HG03521 (cell line): ENCODE measurements around the gene MRPS22.
"Not testable (repeated sequence)": the region's sequence is repeated elsewhere in the genome, so short reads cannot be mapped to it uniquely, and the experiment has no call there.

Experiments used
- ATAC-seq: cut with Tn5 transposase; IDR thresholded peaks from one replicate; pipeline ENCODE4 v1.9.1; 2021; ENCODE audit warnings: mild to moderate bottlenecking, moderate library complexity; ENCODE audit not compliant: unreplicated experiment

MRPS22 gene

DNA sequence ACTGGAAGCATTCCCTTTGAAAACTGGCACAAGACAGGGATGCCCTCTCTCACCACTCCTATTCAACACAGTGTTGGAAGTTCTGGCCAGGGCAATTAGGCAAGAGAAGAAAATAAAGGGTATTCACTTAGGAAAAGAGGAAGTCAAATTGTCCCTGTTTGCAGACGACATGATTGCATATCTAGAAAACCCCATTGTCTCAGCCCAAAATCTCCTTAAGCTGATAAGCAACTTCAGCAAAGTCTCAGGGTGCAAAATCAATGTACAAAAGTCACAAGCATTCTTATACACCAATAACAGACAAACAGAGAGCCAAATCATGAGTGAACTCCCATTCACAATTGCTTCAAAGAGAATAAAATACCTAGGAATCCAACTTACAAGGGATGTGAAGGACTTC is 9.1 kb upstream of the MRPS22 start:
- not testable (repeated sequence) for ATAC-seq

DNA sequence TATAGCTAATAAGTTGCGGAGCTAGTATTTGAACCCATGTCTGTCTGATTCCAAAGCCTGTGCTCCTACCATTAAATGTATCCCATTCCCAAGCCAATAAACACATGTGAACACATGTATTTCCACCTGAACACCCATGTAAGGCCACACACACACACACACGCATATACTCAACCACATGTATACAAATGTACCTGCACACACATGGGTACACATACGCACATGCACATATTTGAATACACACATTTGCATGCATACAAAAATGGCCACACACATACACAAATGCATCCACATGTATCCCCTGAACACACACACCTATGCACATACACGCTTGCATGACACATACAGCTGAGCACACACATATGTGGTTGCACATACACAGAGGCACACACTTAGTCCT is 5.4 kb upstream of the MRPS22 start:
- no peak for ATAC-seq

DNA sequence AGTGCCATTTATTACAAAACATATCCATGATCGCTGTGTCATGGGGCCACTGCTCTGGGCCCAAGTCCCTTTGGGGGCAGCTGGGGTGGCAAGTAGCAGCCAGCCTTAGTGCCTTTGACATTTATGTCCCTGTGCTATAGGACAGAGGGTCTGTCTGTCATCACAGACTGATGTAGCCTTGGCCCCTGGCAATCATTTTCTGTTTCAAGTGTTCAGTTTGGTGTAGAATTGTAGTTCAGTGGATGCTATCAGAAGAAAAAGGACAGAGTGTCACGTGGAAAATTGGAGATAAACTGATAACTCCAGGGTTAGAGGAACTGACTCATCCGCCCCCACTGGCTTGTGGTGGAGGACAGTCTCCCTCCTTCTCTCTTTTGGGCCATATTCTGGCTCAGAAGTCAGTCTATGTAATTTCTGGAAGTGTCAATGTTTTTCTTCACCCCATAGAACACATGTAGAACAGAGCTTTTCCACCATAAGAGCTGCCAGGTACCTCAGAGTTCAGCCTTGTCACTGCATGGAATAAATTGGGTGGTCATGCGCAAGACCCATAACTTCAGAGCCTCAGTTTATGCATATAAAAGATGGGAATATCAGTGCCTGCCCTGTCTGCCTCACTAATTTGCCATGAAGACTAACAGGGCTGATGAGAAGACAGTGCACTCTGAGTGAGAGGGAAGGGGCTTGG is 4.5 kb upstream of the MRPS22 start:
- no peak for ATAC-seq

DNA sequence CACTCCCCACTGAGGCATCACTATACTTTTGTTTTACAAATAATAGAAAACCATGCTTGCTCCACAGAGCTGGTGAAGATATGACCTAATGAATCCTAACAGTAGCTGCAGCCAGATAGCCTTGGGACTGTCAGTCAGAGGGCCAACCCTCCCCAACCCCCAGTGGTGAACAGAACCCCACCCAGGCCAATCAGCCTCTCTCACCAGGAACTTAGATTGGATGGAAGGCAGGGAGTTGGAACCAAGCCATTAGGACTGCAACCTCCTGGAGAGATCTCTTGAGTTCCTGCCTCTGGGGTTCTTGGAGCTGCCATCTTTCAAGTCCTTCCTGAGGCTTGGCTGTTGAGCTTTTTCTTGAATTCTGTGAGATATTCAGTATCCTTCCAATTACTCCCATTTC is 3.0 kb upstream of the MRPS22 start:
- ATAC-seq, result no peak

DNA sequence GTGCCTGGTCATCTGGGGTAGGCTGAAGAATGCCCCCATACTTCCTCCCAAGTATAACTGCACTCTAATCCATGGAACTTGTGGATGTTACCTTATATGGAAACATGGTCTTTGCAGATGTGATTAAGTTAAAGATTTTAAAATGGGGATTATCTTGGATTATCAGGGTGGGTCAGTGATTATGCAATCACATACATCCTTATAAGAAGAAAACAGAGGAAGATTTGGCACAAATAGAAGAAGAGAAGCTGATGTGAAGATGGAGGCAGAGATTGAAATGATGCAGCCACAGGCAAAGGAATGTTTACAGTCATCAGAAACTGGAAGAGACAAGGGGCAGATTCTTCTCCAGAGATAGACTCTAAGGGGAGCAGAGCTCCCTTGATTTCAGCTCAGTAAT is 1.8 kb upstream of the MRPS22 start:
- no peak for ATAC-seq

DNA sequence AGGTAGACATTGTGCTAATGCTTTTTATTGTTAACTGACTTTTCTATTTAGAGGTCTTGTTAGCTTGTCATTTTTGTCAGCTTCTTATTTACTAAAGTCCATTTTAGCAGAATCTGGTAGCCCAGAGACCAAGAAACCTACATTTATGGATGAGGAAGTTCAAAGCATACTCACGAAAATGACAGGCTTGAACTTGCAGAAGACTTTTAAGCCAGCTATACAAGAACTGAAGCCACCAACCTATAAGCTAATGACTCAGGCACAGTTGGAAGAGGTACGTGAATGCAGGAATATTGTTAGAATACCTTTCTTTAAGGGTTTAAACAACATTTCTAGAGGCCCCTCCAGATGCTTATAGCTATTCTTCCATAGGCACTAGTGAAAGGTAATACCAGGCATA is 3.0 kb downstream of the MRPS22 start:
- ATAC-seq, result no peak

DNA sequence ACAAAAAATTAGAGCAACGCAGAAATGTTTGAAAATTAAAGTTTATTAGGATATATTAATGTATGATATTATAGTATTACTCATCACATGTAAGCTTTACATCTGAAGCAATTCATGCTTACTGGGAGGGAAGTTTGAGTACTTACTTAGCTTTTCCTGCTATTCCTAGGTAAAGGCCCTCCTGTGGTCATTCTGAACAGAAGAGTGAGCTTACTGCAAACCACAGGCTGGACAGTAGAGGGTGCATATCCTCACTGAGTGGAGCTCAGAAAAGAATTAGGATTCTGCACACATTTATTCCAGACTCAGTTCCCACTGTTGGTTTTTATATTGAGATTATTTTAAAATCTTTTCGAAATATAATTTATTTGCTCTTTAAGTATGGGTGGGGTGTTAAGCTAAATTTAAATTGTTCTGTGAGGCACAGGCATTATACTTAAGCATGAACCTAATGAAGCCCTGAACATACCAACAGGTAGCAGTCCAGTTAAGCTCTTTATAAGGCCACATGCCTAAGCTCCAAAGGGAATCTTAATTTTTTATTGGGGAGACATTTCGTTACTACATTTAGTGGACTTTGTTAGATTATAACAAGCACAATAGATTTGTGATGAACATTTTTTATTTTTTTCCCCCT is 10.2 kb downstream of the MRPS22 start:
- no peak for ATAC-seq

DNA sequence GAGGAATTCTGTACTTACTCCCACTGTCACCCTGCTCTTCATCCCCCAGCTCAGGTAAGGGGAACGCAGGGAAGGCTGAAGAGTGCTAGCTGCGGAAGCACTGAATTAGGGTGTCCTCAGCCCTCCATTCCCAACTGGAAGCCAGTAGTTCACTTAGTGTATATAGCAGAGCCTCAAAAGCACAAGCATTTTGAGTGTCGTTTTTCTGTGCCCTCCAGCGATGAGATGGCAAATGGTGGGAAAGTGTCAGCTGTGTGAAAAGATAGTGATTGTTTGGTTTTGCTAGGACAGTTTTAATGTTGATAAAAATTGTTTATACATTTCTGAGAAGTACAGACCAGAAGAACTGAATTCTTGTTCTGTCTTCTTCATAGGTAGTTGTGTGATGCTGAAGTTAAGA is 10.8 kb downstream of the MRPS22 start:
- no peak for ATAC-seq

DNA sequence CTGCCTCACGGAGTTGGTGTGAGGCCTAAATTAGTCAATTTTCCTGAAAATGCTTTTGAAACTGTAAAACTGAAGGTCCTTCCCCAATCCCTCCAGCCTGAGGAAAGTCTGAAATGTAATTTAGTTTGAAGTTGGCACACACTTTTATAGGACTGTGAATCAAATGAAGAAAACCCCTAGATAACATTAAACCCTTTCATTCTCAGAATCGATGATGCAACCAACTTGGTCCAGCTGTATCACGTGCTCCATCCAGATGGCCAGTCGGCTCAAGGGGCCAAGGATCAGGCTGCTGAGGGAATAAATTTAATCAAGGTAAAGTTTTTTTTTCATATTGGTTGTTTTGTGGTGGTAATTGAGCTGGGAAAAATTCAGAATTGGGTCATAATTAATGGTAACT is 11.7 kb downstream of the MRPS22 start:
- ATAC-seq, result no peak

DNA sequence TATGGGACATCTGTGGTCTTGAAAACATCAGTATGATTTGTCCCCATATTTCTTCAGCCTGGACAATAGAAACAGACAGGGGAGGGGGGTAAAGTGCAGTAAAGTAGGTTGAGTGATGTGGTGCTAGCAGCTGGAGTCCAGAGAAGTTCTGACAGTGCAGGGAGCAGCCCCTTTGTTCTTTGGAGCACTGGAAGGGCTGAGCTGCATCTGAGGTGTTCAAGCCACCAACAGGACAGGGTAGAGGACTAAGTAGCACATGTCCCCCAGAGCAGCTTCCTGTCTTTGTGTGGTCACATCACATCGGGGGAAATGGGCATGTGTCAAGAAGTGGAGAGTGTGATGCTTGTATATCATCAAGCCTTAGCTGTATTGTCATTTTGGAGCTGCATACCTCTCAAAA is 12.1 kb downstream of the MRPS22 start:
- no peak for ATAC-seq

DNA sequence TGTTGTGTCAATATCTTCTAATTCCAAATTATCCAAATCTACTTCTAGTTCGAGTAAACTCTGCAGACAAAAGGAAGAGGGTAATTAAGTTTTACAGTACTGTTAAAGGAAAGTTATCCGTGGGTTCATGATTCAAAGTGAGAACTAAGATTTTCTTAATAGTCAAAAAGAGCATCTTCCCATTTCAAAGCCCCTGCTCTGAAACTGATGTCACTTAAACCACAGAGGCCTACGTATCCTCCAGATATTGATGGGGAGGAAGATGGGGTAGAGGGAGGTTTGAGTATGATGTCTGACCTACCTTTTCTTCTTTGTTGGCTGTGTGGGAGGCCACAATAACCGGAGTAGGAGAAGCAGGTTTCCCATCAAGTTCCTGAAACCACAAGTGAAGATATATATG is 14.1 kb downstream of the MRPS22 start:
- no peak for ATAC-seq

DNA sequence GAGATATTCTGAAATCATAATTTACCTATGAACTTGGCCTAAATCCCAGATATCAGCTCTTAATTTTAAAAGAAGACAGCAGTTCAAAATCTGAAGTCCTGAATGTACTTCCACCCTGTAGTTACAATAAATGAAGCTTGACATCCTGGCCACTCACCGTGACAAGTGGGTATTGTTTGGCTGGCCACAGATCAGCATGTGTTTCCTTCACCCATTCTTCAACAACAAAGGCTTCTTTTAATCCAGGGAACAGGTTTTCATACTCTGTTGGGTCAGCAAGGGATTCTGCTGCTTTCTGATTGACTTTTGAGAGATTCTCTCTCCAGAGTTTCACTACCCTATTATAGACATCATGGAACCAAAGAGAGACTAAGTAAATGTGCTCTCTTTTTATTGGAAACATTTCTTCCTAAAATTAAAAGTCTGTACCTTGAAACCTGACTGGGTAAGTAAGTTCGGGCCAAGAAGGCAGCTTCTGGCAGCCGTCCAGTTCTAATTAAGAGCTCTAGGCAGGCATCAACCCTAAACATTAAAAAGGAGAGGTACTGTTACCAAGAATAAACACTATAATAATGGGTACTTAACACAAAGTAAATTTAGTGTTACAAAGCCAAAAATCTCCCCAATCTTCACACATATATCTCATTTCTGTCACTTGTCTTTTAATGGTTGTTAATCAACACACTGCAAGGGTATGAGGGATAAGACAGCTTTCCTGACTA is 15.2 kb downstream of the MRPS22 start:
- no peak for ATAC-seq

DNA sequence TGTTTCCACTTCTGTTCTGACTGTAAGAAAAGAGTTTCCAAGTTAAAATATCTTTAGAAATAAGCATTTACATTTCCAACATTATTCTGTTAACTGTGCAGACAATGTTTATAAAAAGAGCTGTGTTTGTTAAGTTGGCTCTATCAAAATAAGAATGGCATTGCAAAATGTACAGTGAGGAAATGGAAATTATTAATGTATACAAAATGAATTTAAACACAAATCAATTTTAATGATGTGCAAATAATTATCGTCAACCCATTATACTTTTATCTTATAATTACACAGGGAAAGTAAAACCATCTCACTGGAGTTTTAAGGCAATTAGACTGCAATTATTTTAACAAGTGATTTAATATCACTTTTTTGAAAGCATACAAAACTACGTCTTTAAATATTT is 17.5 kb downstream of the MRPS22 start:
- ATAC-seq, result no peak

DNA sequence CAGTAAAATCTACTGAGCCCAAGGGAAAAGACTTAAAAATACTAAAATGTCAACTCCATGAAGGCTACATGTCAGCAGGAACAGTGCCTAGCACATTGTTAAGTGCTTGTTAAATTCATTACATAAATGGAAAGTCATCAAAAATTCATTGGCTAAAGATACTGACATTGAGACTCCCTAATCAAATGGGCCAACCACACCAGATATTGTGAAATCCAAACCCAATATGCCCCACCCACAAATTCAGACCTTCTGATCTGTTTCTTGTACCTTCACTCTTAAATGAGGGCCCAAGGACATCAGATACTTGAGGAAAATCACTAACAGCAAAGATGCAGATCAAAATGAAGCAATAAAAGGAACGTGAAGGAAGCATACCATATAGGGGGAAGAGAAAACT is 20.7 kb downstream of the MRPS22 start:
- no peak for ATAC-seq

DNA sequence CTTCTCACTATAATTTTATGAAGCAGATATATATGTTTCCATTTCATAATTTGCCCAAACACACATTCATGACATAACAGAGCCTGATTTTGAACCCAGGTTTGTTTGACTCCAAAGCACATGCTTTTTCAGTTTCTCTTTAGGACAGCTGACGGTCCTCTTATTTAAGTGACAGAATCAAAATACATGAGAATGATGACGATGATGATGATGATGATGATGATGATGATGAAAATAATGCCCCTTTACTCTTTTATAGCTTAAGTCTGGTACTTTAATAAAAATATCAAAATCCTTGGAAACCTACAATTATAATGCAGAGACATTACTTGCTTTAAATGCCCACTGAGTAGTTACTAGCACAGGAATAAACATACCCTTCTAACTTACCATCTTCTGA is 30.3 kb downstream of the MRPS22 start:
- ATAC-seq, result no peak

DNA sequence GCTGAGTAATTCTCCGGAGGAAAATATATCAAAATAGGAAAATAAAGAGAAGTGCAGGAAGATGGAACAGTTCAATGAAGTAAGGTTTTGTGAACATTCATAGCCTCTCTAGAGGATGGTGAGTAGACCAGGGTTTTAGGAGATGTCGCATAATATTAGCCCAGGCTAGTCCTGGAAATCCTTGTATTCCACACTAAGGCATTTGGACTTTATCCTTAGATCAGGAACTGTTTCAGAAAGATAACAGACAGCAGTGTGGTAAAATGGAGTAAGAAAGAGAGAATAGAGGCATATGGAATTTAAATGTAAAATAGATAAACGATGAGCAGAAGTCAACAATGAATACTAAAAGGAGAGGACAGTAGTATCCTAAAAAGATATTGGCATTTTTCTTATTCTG is 33.6 kb downstream of the MRPS22 start:
- ATAC-seq, result no peak

DNA sequence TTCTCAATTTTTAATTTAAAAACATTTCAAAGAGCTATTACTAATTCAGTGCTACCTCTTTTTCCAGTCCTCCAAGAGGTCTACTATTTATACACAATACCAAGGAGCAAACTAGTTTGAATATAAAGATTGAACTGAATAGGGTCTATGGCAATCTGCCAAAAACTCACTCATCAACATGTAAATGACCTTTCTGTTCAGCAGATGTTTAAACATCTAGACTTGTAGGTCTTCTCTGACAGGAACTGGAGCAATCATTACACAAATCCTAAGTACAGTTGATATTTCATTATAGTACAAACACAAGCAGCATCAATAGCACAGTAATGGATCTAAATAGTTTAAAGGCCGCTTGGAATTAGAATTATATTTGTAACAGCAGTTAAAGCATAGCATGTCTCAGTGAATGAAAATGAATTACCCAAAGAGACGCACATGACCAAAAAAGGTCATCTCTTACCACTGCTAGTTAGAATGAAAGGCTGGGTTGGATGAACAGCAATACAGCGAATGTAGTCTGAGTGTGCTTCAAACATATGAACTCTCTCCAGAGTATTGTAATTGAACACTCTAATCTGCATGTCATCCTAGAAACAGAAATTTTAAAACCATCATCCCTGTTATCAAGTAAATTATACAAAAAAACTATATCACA is 34.9 kb downstream of the MRPS22 start:
- no peak for ATAC-seq

DNA sequence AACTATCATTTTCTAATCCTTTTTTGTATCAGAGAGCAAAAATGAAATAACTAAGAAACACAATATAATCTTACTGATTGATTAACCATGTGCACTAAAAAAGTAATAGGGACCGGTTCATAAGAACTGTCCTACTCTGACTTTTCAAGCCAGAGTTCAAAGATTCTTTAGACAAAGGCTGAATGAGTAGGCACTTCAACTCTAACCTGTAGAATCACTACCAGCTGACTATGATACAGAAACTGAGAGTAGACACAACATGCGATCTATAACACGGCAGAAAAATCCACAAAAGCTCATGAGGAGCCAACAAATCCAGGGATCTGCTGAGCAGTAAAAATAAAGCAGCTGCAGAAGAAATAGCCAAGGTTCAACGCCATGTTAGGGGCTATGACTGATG is 36.8 kb downstream of the MRPS22 start:
- ATAC-seq, result no peak

DNA sequence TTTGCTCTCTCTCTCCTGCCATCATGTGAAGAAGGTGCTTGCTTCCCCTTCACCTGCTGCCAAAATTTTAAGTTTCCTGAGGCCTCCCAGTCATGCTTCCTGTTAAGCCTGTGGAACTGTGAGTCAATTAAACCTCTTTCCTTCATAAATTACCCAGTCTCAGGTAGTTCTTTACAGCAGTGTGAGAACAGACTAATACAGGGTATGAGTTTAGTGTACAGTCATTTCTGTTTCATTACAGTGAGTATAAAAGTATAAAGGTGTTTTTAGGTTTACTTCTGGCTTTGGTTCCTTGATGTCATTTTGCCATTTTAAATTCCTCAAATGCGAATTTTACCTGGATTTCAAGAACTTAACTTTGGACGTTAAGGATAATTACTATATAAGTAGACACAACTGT is 38.5 kb downstream of the MRPS22 start:
- not testable (repeated sequence) for ATAC-seq

DNA sequence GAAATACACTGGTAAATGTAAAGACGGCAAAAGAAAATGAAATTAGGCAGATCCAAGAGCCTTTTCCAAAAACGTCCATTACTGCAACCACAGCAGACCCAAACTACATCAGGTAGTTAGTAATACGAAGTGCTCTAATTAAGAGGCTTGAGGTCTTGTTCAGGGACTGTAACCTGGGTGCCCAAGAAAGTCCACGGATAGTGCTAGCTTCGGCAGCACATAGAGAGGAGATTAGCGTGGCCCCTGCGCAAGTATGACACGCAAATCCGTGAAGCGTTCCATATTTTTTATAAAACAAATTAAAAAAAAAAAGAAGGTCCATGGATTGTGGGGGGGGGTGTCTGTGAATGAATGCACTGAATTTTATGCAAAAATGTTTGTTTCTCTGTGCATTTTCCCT is 44.3 kb downstream of the MRPS22 start:
- no peak for ATAC-seq

DNA sequence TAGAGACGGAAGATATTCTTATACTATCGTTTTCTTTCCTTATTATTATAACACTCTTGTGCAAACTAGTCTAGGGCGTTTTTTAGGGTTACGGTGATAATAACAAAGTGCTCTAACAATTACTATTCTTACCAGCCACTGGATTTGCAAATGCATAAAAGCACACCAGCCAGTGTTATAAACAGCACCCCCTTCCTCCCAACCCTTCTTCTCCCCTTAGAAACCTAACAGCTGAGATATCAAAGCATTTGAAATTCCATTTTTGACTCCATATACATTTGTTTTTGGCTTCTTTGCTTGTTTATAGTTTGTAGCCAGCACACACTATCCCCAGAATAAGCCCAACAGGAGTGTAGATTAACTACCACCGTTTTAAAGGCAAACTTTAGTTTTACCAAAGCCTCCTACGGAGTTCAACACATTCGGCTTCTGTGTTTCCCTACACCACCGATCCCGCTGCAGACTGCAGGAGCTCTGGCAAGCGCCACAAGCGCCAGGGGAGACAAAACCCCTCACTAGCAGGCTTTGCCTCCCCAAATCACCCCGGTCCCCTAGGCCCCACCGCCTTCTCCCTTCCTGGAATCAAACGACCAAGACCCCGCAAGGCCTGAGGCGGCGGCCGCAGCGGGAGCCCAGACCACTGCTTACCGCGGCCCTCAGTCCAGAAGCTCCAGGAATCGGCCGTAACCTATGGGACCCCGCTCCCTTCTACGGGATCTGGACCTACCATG is 45.2 kb downstream of the MRPS22 start:
- ATAC-seq, result peak; percentile 16
